ENCODE measurements around the gene EDN1. TPM values are rescaled to one million over a fixed set of nuclear protein-coding genes. Genes with fewer than 3 reads are reported as not detected.

Gene EDN1
- total RNA-seq, 1 donor from 2014 or later = 8.3 TPM

- Mint-ChIP-seq H3K36me3 (ENCODE audit: low read depth, unreplicated experiment) (no peaks in the 10 kb centered on the region), H3K27me3 (ENCODE audit: unreplicated experiment) (peaks cover 2% of the 10 kb centered on the region), H3K27ac (ENCODE audit: unreplicated experiment) (no peak overlapping the region), H3K4me3 (ENCODE audit: unreplicated experiment) (no peak overlapping the region), H3K9me3 (ENCODE audit: unreplicated experiment) (no peaks in the 10 kb centered on the region), H3K4me1 (ENCODE audit: unreplicated experiment) (peaks cover 9% of the 10 kb centered on the region)
- no peak for DNase-seq (ENCODE audit: low spot score)
- TF ChIP-seq CTCF (IDR thresholded peaks at IDR 0.05; ENCODE audit: unreplicated experiment) = no peak
Measured at GRCh38 chr6:12336121-12336971, 46.2 kb downstream of the EDN1 start.

DNA sequence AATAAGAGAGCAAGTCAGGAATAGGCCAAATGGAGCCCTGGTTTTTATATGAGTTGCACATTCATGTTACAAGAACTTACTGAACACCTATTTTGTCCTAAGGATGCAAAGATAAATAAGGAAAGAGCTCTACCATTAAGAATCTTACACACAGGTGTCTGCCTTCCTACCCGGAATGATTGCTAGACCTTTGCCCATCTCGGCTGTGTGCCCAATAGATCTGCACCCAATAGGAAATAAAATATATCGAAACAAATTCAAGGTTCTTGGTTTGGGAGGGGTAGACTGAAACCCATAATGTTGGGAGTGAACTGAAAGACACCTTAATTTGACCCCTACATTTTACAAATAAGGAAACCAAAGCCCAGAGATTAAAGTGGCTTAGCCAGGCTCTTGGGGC lies 48.9 kb downstream of the EDN1 start:
- H3K4me1 Mint-ChIP-seq (ENCODE audit: unreplicated experiment) = peaks cover 5% of the 10 kb centered on the region

GRCh38 chr6:12339808-12340487 lies 49.8 kb downstream of the EDN1 start:
- Mint-ChIP-seq H3K27ac (ENCODE audit: unreplicated experiment) (no peak overlapping the region), H3K9me3 (ENCODE audit: unreplicated experiment) (no peaks in the 10 kb centered on the region), H3K36me3 (ENCODE audit: low read depth, unreplicated experiment) (no peaks in the 10 kb centered on the region), H3K4me1 (ENCODE audit: unreplicated experiment) (no peaks in the 10 kb centered on the region), H3K4me3 (ENCODE audit: unreplicated experiment) (no peak overlapping the region), H3K27me3 (ENCODE audit: unreplicated experiment) (no peaks in the 10 kb centered on the region)
- DNase-seq (ENCODE audit: low spot score) = no peak
- TF ChIP-seq CTCF (IDR thresholded peaks at IDR 0.05; ENCODE audit: unreplicated experiment) = no peak

More for the DNA sequence above, 48.9 kb downstream of the EDN1 start:
- no peak for TF ChIP-seq CTCF (IDR thresholded peaks at IDR 0.05; ENCODE audit: unreplicated experiment)
- no peak for DNase-seq (ENCODE audit: low spot score)
- no peaks in the 10 kb centered on the region for H3K36me3 Mint-ChIP-seq (ENCODE audit: low read depth, unreplicated experiment)
- H3K27me3 Mint-ChIP-seq (ENCODE audit: unreplicated experiment) = no peaks in the 10 kb centered on the region
- H3K27ac Mint-ChIP-seq (ENCODE audit: unreplicated experiment) = no peak overlapping the region
- no peak overlapping the region for H3K4me3 Mint-ChIP-seq (ENCODE audit: unreplicated experiment)
- H3K9me3 Mint-ChIP-seq (ENCODE audit: unreplicated experiment) = no peaks in the 10 kb centered on the region

DNA sequence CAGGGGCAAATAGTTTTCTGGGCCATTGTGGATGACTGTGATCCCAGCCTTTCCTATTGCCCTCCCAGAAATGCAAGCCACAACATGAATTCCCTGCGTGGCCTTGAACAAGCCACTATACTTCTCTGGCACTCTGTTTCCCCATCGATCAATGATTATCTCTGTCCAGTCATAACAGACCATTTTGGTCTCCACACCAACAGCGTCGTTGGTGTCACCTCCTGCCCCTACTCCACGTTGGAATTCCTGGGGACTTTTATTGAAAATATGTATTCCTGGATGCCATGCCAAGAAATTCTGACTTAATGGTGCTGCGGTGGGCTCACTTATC lies 50.3 kb downstream of the EDN1 start:
- TF ChIP-seq CTCF (IDR thresholded peaks at IDR 0.05; ENCODE audit: unreplicated experiment) = no peak
- Mint-ChIP-seq H3K27me3 (ENCODE audit: unreplicated experiment) (no peaks in the 10 kb centered on the region), H3K4me1 (ENCODE audit: unreplicated experiment) (no peaks in the 10 kb centered on the region), H3K36me3 (ENCODE audit: low read depth, unreplicated experiment) (no peaks in the 10 kb centered on the region), H3K4me3 (ENCODE audit: unreplicated experiment) (no peak overlapping the region), H3K27ac (ENCODE audit: unreplicated experiment) (no peak overlapping the region), H3K9me3 (ENCODE audit: unreplicated experiment) (no peaks in the 10 kb centered on the region)
- no peak for DNase-seq (ENCODE audit: low spot score)

GRCh38 chr6:12342664-12343063 lies 52.5 kb downstream of the EDN1 start:
- no peak for TF ChIP-seq CTCF (IDR thresholded peaks at IDR 0.05; ENCODE audit: unreplicated experiment)
- no peak for DNase-seq (ENCODE audit: low spot score)
- H3K4me1 Mint-ChIP-seq (ENCODE audit: unreplicated experiment) = no peaks in the 10 kb centered on the region
- no peaks in the 10 kb centered on the region for H3K36me3 Mint-ChIP-seq (ENCODE audit: low read depth, unreplicated experiment)
- H3K27me3 Mint-ChIP-seq (ENCODE audit: unreplicated experiment) = no peaks in the 10 kb centered on the region
- H3K9me3 Mint-ChIP-seq (ENCODE audit: unreplicated experiment) = no peaks in the 10 kb centered on the region
- H3K27ac Mint-ChIP-seq (ENCODE audit: unreplicated experiment) = no peak overlapping the region
- no peak overlapping the region for H3K4me3 Mint-ChIP-seq (ENCODE audit: unreplicated experiment)
